Stomach (tissue), 4 donors: Measurements from ENCODE around the gene MKLN1.

Experiments used
- POLR2A ChIP-seq, 4 donors: fragments of 450-650 bp; IDR thresholded peaks; one replicate each; pipeline ENCODE4 v1.6.1; 2016; ENCODE audit warnings: antibody characterized with exemption in 4 of 4, control low read depth in 2 of 4, mild to moderate bottlenecking in 1 of 4, moderate library complexity in 1 of 4
- TF ChIP-seq, protein P1 (sequence below), 7 experiments: fragments of 450-650 bp in 4 of 7; fragments of 200-600 bp in 3 of 7; sonication (generic) in 3 of 7; IDR thresholded peaks; one replicate each; pipeline ENCODE4 v1.5.1; 2016 to 2019; ENCODE audit warnings: antibody characterized with exemption in 7 of 7, control low read depth in 2 of 7, mild to moderate bottlenecking in 1 of 7

DNA sequence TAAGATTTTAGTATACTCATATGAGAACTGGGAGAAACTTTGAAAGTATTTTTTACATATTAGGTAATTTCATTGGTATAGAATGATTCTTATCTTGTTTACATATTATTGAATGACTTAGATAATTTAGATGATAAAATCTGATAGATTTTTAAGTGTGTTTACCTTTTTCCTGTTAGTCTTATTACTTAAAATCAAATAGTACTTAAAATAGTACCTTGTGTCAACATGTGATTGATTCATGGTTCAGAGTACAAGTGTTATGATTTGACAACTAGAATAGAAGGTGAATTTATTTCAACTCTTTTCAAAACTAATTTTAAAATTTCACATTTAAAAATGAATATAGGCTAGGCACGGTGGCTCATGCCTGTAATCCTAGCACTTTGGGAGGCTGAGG lies 4.1 kb downstream of the MKLN1 start:
- TF ChIP-seq, protein P1, sequence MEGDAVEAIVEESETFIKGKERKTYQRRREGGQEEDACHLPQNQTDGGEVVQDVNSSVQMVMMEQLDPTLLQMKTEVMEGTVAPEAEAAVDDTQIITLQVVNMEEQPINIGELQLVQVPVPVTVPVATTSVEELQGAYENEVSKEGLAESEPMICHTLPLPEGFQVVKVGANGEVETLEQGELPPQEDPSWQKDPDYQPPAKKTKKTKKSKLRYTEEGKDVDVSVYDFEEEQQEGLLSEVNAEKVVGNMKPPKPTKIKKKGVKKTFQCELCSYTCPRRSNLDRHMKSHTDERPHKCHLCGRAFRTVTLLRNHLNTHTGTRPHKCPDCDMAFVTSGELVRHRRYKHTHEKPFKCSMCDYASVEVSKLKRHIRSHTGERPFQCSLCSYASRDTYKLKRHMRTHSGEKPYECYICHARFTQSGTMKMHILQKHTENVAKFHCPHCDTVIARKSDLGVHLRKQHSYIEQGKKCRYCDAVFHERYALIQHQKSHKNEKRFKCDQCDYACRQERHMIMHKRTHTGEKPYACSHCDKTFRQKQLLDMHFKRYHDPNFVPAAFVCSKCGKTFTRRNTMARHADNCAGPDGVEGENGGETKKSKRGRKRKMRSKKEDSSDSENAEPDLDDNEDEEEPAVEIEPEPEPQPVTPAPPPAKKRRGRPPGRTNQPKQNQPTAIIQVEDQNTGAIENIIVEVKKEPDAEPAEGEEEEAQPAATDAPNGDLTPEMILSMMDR (IDR thresholded peaks at IDR 0.05): no peak
- TF ChIP-seq POLR2A (IDR thresholded peaks at IDR 0.05): no peak
